Stimulated activated CD8-positive, alpha-beta memory T cell treated with anti-CD3 and anti-CD28 coated beads, Interleukin-15, amount 100 ng/mL, for 4 hours (primary cell): Measurements from ENCODE around the gene CCR5AS.
"Not testable (repeated sequence)": the region's sequence is repeated elsewhere in the genome, so short reads cannot be mapped to it uniquely, and the experiment has no call there.

Source experiments
- DNase-seq, 2 donors: peaks; one replicate each; pipeline ENCODE4 v3.0.0-alpha.2; 2020; ENCODE audit warnings: low read depth in 2 of 2

Gene CCR5AS

GRCh38 chr3:46405301-46406019 is 1.4 kb downstream of the CCR5AS start:
- no peak for DNase-seq

GRCh38 chr3:46402902-46403301 is 4.0 kb downstream of the CCR5AS start:
- DNase-seq = not testable (repeated sequence)

- no peak for DNase-seq
These were observed 5.3 kb downstream of the CCR5AS start for GRCh38 chr3:46401579-46401978.

GRCh38 chr3:46400846-46401245 is 6.0 kb downstream of the CCR5AS start:
- no peak for DNase-seq

- no peak for DNase-seq
These were observed 6.7 kb downstream of the CCR5AS start for GRCh38 chr3:46400000-46400734.

GRCh38 chr3:46399557-46399956 is 7.3 kb downstream of the CCR5AS start:
- DNase-seq = no peak

- DNase-seq = no peak
These were observed 7.8 kb downstream of the CCR5AS start for GRCh38 chr3:46399098-46399497.

GRCh38 chr3:46398186-46398955 is 8.5 kb downstream of the CCR5AS start:
- DNase-seq = no peak

- no peak for DNase-seq
These were observed 9.8 kb downstream of the CCR5AS start for GRCh38 chr3:46397111-46397510.

GRCh38 chr3:46395766-46396530 is 10.9 kb downstream of the CCR5AS start:
- DNase-seq = no peak

GRCh38 chr3:46395210-46395661 is 11.6 kb downstream of the CCR5AS start:
- DNase-seq = no peak

GRCh38 chr3:46393554-46394434 is 13.1 kb downstream of the CCR5AS start:
- DNase-seq = no peak

- no peak for DNase-seq
These were observed 13.9 kb downstream of the CCR5AS start for GRCh38 chr3:46393011-46393410.

GRCh38 chr3:46391526-46391925 is 15.3 kb downstream of the CCR5AS start:
- not testable (repeated sequence) for DNase-seq

- DNase-seq = no peak
These were observed 17.6 kb downstream of the CCR5AS start for GRCh38 chr3:46389306-46389705.

- not testable (repeated sequence) for DNase-seq
These were observed 18.0 kb downstream of the CCR5AS start for GRCh38 chr3:46388847-46389246.

- DNase-seq = no peak
These were observed 20.7 kb downstream of the CCR5AS start for GRCh38 chr3:46386205-46386604.

GRCh38 chr3:46383951-46384330 is 22.9 kb downstream of the CCR5AS start:
- DNase-seq = no peak

GRCh38 chr3:46383211-46383950 is 23.5 kb downstream of the CCR5AS start:
- no peak for DNase-seq

GRCh38 chr3:46381625-46382024 is 25.2 kb downstream of the CCR5AS start:
- no peak for DNase-seq
